Ishikawa (cell line): ENCODE measurements around the gene TOMT.

Source experiments
- CEBPB ChIP-seq: IDR thresholded peaks from 2 replicates; pipeline ENCODE4 v1.6.1; 2012
- EGR1 ChIP-seq: IDR thresholded peaks from 2 replicates; pipeline ENCODE4 v1.6.1; 2012
- EP300 ChIP-seq: IDR thresholded peaks from 2 replicates; pipeline ENCODE4 v1.6.1; 2012; ENCODE audit warnings: borderline replicate concordance
- FOXM1 ChIP-seq: IDR thresholded peaks from 2 replicates; pipeline ENCODE4 v1.6.1; 2012; ENCODE audit warnings: low read depth, borderline replicate concordance
- MAX ChIP-seq: IDR thresholded peaks from 2 replicates; pipeline ENCODE4 v1.6.1; 2012
- NFIC ChIP-seq: IDR thresholded peaks from 2 replicates; pipeline ENCODE4 v1.6.1; 2012
- RAD21 ChIP-seq: IDR thresholded peaks from 2 replicates; pipeline ENCODE4 v1.6.1; 2012; ENCODE audit warnings: low read depth
- REST ChIP-seq: IDR thresholded peaks from 2 replicates; pipeline ENCODE4 v1.6.1; 2012; ENCODE audit warnings: low read depth, mild to moderate bottlenecking
- TAF1 ChIP-seq: IDR thresholded peaks from 2 replicates; pipeline ENCODE4 v1.6.1; 2012; ENCODE audit warnings: low read depth, mild to moderate bottlenecking
- USF1 ChIP-seq: IDR thresholded peaks from 2 replicates; pipeline ENCODE4 v1.6.1; 2012
- YY1 ChIP-seq: IDR thresholded peaks from 2 replicates; pipeline ENCODE4 v1.6.1; 2012; ENCODE audit warnings: low read depth

- TF ChIP-seq FOXM1 (no peak), NFIC (no peak), CEBPB (no peak), EP300 (no peak), REST (no peak), RAD21 (peak; percentile 83), MAX (no peak), TAF1 (no peak), USF1 (no peak), YY1 (no peak), EGR1 (no peak)
Observed at GRCh38 chr11:72091292-72091691, 14.4 kb upstream of the TOMT start.
